ENCODE results near the gene FCHO2. TPM values are rescaled to one million over a fixed set of nuclear protein-coding genes. Genes with fewer than 3 reads are reported as not detected.

Gene FCHO2
- total RNA-seq, 2 donors from 2014 or later = 3.4 to 7.1 TPM

DNA sequence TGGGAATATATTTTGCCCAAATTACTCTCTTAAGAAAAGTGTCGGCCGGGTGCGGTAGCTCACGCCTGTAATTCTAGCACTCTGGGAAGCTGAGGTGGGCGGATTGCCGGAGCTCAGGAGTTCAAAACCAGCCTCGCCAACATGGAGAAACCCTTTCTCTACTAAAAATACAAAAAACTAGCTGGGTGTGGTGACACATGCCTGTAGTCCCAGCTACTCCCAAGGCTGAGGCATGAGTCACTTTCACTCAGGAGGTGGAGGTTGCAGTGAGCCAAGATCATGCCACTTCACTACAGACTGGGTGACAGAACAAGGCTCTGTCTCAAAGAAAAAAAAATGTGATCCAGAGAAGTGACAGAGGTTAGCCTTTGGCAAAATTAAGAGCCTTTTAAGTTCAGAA, 138.1 kb downstream of the FCHO2 start:
- no peak for ATAC-seq
- Mint-ChIP-seq H3K4me1 (ENCODE audit: low read depth in 2 of 2) (peaks cover 19 to 36% of the 10 kb centered on the region in 2 donors), H3K36me3 (no peaks in the 10 kb centered on the region), H3K4me3 (peak overlapping the region; percentile 42), H3K9me3 (no peaks in the 10 kb centered on the region), H3K27me3 (no peaks in the 10 kb centered on the region), H3K27ac (peak overlapping the region in 1 of 2 donors; percentile 66)
- DNase-seq (ENCODE audit: low spot score) = no peak

DNA sequence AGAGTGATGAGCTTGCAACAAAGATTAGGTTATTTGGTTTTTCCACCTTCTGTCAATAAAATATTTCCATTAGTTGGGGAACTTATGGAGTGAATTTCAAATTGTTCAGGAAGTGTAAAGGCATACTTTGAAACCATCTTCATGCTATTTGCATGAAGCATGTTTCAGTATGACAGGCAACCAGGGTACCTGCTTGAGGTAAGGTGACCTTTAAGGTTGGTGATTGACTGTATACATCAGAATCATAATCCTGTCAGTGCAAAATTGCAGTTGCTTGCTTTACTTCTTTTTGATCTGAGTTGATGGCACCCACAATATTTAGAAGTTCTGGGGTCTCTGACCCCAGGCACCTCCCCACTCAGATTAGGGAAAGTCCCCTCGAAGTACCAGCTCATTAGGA, 138.6 kb downstream of the FCHO2 start:
- H3K4me3 Mint-ChIP-seq = peak overlapping the region; percentile 42
- peaks cover 19 to 36% of the 10 kb centered on the region in 2 donors for H3K4me1 Mint-ChIP-seq (ENCODE audit: low read depth in 2 of 2)
- DNase-seq (ENCODE audit: low spot score) = no peak
- H3K27ac Mint-ChIP-seq = peak overlapping the region; percentile 66 to 80
- no peaks in the 10 kb centered on the region for H3K27me3 Mint-ChIP-seq
- peak in 1 of 2 donors; percentile 19 for ATAC-seq
- no peaks in the 10 kb centered on the region for H3K9me3 Mint-ChIP-seq
- no peaks in the 10 kb centered on the region for H3K36me3 Mint-ChIP-seq

DNA sequence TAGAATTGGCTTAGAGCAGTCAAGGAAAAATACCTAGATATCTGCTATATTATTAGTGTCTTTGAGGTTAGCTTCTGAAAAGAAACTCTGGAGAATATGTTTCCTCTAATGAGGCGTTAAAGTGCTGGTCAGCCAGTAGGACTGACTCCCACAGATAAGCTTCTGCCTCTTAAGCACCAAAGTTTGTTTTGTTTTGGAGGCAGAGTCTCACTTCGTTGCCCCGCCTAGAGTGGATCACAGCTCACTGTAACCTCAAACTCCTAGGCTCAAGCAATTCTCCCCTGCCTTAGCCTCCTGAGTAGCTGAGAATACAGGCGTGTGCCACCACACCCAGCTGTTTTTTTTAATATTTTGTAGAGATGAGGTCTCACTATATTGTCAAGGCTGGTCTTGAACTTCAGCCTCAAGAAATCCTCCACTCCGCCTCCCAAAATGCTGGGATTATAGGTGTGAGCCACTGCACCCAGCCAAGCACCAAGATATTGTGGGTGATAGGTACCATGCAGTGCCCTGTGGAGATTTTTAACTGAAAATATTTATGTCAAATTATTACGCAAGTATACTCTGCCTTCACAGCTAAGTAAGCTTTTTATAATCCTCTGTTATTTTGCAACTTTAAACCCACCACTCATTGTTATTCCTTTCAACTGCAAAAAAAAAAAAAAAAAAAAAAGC, 139.9 kb downstream of the FCHO2 start:
- Mint-ChIP-seq H3K27ac (peak overlapping the region; percentile 66 to 77), H3K9me3 (no peaks in the 10 kb centered on the region), H3K36me3 (no peaks in the 10 kb centered on the region), H3K4me3 (peak overlapping the region; percentile 7), H3K27me3 (no peaks in the 10 kb centered on the region), H3K4me1 (ENCODE audit: low read depth in 2 of 2) (peaks cover 19 to 36% of the 10 kb centered on the region in 2 donors)
- ATAC-seq = peak; percentile 50 to 68
- no peak for DNase-seq (ENCODE audit: low spot score)

DNA sequence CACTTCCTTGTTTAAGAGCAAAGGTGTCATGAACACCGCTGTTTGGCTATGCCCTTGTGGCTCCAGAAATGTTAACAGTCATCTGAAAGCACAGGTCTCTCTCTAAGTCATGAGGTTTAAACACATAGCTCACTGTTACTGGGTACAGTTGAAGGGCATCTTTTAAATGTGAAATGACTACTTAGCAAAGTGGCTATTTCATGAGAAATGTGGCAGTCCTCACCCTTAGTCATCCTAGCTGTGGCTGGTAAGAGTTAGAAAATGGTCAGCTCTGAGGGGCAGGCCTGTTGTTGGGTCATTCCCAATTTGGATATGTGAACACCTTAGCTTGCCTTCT, 140.4 kb downstream of the FCHO2 start:
- Mint-ChIP-seq H3K4me1 (ENCODE audit: low read depth in 2 of 2) (peaks cover 19 to 36% of the 10 kb centered on the region in 2 donors), H3K27ac (peak overlapping the region; percentile 66 to 77), H3K27me3 (no peaks in the 10 kb centered on the region), H3K4me3 (peak overlapping the region; percentile 7), H3K36me3 (no peaks in the 10 kb centered on the region), H3K9me3 (no peaks in the 10 kb centered on the region)
- peak; percentile 61 for DNase-seq (ENCODE audit: low spot score)
- ATAC-seq = peak; percentile 92 to 93

DNA sequence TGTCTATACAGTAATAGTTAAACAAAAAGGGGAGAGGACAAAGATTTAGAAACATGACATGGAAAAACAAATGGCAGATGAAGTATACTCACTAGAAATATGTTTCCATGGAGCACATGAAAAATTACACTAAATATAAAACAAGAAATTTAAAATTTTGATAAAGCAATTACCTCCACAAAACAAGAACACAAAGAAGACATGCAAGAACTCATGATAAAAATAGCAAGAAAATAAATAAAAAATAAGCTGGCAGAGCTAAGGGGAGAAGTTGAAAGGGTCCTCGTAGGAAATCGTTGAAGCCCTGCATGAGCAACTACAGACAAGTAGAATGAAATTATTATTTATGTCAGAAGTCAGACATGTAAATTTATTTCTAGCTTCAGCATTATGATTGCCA, 141.9 kb downstream of the FCHO2 start:
- no peak overlapping the region for H3K4me3 Mint-ChIP-seq
- DNase-seq (ENCODE audit: low spot score) (no peak), ATAC-seq (no peak)
- H3K27me3 Mint-ChIP-seq = no peaks in the 10 kb centered on the region
- H3K27ac Mint-ChIP-seq = peak overlapping the region in 1 of 2 donors; percentile 61
- H3K9me3 Mint-ChIP-seq = no peaks in the 10 kb centered on the region
- no peaks in the 10 kb centered on the region for H3K36me3 Mint-ChIP-seq
- peaks cover 19 to 36% of the 10 kb centered on the region in 2 donors for H3K4me1 Mint-ChIP-seq (ENCODE audit: low read depth in 2 of 2)

DNA sequence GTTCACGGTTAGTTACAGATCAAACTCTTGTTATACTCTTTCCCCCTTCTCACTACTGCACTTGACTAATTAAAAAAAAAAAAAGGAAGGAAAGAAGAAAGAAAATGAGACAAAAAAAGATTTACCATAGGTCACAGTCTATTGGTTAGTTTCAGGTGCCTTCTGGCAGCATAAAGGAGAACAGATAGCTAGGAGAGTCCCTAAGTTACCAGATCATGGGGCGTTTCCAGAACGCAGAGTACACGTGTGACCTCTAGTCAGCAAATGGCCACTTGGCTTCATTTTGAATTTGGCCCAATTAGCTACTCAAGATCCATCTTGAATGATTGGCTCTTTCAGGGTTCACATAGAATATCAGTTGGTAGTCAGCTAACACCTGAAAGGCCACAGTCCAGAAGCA, 144.3 kb downstream of the FCHO2 start:
- H3K27ac Mint-ChIP-seq = peak overlapping the region in 1 of 2 donors; percentile 39
- no peak for ATAC-seq
- no peaks in the 10 kb centered on the region for H3K9me3 Mint-ChIP-seq
- H3K4me1 Mint-ChIP-seq (ENCODE audit: low read depth in 2 of 2) = peaks cover 10 to 20% of the 10 kb centered on the region in 2 donors
- H3K27me3 Mint-ChIP-seq = peaks cover 0 to 2% of the 10 kb centered on the region in 2 donors
- DNase-seq (ENCODE audit: low spot score) = no peak
- no peak overlapping the region for H3K4me3 Mint-ChIP-seq
- no peaks in the 10 kb centered on the region for H3K36me3 Mint-ChIP-seq

DNA sequence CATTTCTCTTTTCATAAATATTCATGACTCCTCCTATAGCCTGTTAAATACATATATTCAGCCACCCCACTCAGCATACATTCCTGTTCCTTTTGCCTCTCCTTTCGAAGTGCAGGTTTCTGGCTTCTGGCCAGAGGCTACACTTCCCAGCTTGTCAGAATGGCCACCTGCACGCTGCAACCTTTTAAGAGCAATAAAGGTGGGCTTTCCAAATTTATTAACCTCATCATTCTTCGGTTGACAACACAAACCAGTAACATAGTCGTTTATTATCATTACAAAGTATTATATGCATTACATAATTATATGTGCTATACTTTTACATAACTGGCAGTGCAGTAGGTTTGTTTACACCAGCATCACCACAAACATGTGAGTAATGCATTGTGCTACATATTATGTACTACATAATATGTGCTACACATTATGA, 148.0 kb downstream of the FCHO2 start:
- Mint-ChIP-seq H3K4me3 (no peak overlapping the region), H3K4me1 (ENCODE audit: low read depth in 2 of 2) (no peaks in the 10 kb centered on the region), H3K9me3 (no peaks in the 10 kb centered on the region), H3K27me3 (peaks cover 5 to 6% of the 10 kb centered on the region in 2 donors), H3K27ac (peak overlapping the region in 1 of 2 donors; percentile 60), H3K36me3 (peaks cover 4% of the 10 kb centered on the region)
- DNase-seq (ENCODE audit: low spot score) = no peak
- ATAC-seq = no peak

DNA sequence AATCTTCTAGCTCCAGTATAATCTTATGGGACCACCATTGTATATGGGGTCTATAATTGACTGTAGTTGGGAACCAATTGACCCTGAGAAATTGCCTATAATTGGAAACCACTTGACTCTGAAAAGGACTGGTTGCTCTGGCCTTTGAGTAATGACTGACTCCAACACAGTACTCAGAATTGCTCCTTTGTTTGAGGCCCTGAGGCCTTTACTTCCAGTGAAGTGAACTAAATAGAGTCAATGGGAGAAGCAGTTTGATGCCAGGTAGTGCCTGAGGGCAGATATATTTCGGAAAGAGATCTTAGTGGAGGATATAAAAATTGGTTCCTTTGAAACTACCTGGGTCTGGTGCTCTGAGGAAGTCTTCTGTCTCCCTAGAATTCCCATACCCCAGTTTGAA, 148.5 kb downstream of the FCHO2 start:
- DNase-seq (ENCODE audit: low spot score) = no peak
- H3K4me3 Mint-ChIP-seq = no peak overlapping the region
- no peaks in the 10 kb centered on the region for H3K4me1 Mint-ChIP-seq (ENCODE audit: low read depth in 2 of 2)
- H3K36me3 Mint-ChIP-seq = peaks cover 8% of the 10 kb centered on the region
- H3K27ac Mint-ChIP-seq = no peak overlapping the region
- peaks cover 5 to 10% of the 10 kb centered on the region in 2 donors for H3K27me3 Mint-ChIP-seq
- no peak for ATAC-seq
- no peaks in the 10 kb centered on the region for H3K9me3 Mint-ChIP-seq

DNA sequence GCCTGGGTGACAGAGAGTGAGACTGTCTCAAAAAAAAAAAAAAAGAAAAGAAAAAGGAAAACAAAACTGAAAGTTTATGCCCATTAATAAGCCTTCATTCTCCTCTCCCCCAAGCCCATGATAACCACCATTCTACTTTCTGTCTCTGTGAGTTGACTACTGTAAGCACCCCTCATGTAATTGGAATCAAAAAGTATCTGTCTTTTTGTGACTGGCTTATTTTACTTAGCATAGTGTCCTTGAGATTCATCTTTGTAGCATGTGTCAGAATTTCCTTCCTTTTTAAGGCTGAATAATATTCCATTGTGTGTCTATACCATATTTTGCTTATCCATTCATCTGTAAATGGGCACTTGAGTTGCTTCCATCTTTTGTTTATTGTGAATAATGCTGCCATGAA, 150.5 kb downstream of the FCHO2 start:
- Mint-ChIP-seq H3K9me3 (no peaks in the 10 kb centered on the region), H3K4me3 (no peak overlapping the region), H3K36me3 (peaks cover 8% of the 10 kb centered on the region), H3K4me1 (ENCODE audit: low read depth in 2 of 2) (no peaks in the 10 kb centered on the region), H3K27me3 (peaks cover 9 to 28% of the 10 kb centered on the region in 2 donors), H3K27ac (no peak overlapping the region)
- ATAC-seq = peak in 1 of 2 donors; percentile 31
- no peak for DNase-seq (ENCODE audit: low spot score)

DNA sequence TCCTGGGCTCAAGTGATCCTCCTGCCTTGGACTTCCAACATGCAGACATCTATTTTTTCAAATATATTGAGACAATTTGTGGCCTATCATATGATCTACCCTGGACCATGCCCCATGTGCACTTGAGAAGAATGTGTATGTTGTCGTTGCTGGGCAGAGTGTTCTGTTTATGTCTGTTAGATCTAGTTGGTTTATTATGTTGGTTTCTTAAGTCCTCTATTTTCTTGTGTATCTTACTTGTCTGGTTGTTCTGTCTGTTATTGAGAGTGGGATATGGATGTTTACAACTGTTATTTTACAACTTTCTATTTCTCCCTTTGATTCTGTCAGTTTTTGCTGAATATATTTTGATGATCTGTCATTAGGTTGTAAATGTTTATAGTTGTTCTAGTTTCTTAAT, 154.3 kb downstream of the FCHO2 start:
- no peaks in the 10 kb centered on the region for H3K4me1 Mint-ChIP-seq (ENCODE audit: low read depth in 2 of 2)
- no peaks in the 10 kb centered on the region for H3K9me3 Mint-ChIP-seq
- ATAC-seq (no peak), DNase-seq (ENCODE audit: low spot score) (no peak)
- no peak overlapping the region for H3K27ac Mint-ChIP-seq
- peaks cover 18 to 43% of the 10 kb centered on the region in 2 donors for H3K27me3 Mint-ChIP-seq
- no peak overlapping the region for H3K4me3 Mint-ChIP-seq
- H3K36me3 Mint-ChIP-seq = peaks cover 15% of the 10 kb centered on the region

DNA sequence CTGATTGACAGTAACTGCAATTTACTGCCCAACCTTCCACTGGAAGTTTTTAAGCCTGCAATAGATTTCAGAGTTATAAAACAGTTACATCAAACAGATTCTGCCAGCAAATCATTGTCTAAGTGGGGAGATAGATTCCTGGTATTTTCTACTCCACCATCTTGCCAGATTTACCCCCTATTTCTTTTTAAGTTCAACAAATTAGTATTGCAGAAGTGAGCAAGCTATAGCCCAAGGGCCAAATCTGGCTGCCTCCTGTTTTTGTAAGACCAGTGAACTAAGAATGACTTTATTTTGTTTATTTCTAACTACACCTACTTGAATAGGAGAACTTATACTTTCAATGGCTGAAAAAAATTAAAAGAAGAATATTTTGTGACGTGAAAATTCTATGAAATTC, 155.7 kb downstream of the FCHO2 start:
- no peaks in the 10 kb centered on the region for H3K4me1 Mint-ChIP-seq (ENCODE audit: low read depth in 2 of 2)
- H3K27me3 Mint-ChIP-seq = peaks cover 18 to 46% of the 10 kb centered on the region in 2 donors
- H3K9me3 Mint-ChIP-seq = no peaks in the 10 kb centered on the region
- peaks cover 15% of the 10 kb centered on the region for H3K36me3 Mint-ChIP-seq
- DNase-seq (ENCODE audit: low spot score) (no peak), ATAC-seq (no peak)
- H3K27ac Mint-ChIP-seq = no peak overlapping the region
- H3K4me3 Mint-ChIP-seq = no peak overlapping the region

DNA sequence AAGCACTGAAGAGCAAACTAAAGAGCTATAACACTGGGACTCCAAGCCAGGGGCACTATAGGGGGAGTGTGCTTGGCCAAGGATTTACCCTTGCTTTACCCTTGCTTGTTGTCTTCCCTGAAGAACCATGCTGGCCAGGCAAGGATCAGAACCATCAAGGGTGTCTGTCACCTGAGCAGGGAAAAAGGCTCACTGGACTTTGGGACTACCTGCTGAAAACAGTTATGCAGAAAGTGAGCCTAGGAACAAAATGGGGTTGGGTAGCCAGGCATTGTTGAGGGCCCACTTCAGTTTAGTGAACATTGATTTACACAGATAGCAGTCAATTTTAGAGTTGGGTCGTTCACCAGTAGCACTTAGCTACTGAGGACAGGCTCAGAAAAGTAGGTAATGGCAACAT, 156.5 kb downstream of the FCHO2 start:
- H3K4me1 Mint-ChIP-seq (ENCODE audit: low read depth in 2 of 2) = no peaks in the 10 kb centered on the region
- no peak overlapping the region for H3K4me3 Mint-ChIP-seq
- H3K27me3 Mint-ChIP-seq = peaks cover 23 to 55% of the 10 kb centered on the region in 2 donors
- H3K36me3 Mint-ChIP-seq = peaks cover 15% of the 10 kb centered on the region
- H3K9me3 Mint-ChIP-seq = no peaks in the 10 kb centered on the region
- no peak for ATAC-seq
- no peak overlapping the region for H3K27ac Mint-ChIP-seq
- DNase-seq (ENCODE audit: low spot score) = no peak

DNA sequence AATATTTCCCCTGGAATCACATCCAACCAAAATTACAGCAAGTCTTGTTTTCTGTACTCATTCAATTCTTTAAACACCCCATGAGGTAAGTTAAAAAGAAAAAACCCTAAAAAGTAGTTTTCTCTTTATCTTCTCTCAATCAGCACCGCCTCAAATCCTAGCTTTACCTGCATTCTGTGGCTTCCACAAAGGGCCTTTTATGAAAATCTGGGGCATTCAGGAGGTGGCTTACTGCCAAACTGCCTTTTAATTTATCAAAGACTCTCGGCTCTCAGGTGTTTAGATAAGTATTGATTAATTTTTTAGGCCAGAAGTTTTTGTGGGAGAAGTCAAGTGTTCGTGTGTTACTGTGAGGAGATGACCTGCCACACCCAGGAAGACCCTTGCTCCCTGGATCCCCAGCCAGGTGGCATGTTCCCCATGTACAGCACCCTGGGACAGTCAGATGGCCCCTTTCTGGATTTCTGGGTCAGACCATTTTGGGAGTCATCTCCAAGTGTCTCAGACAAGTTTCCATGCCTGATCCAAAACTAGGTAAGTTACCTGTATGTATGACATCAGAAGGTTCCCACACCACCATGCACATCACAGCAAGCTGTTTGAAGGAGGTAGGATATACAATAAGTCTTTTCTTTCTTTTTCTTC, 158.3 kb downstream of the FCHO2 start:
- no peak for DNase-seq (ENCODE audit: low spot score)
- H3K36me3 Mint-ChIP-seq = peaks cover 8% of the 10 kb centered on the region
- H3K4me1 Mint-ChIP-seq (ENCODE audit: low read depth in 2 of 2) = peaks cover 0 to under 1% of the 10 kb centered on the region in 2 donors
- no peak overlapping the region for H3K27ac Mint-ChIP-seq
- no peak overlapping the region for H3K4me3 Mint-ChIP-seq
- no peak for ATAC-seq
- H3K9me3 Mint-ChIP-seq = no peaks in the 10 kb centered on the region
- H3K27me3 Mint-ChIP-seq = peaks cover 20 to 58% of the 10 kb centered on the region in 2 donors

DNA sequence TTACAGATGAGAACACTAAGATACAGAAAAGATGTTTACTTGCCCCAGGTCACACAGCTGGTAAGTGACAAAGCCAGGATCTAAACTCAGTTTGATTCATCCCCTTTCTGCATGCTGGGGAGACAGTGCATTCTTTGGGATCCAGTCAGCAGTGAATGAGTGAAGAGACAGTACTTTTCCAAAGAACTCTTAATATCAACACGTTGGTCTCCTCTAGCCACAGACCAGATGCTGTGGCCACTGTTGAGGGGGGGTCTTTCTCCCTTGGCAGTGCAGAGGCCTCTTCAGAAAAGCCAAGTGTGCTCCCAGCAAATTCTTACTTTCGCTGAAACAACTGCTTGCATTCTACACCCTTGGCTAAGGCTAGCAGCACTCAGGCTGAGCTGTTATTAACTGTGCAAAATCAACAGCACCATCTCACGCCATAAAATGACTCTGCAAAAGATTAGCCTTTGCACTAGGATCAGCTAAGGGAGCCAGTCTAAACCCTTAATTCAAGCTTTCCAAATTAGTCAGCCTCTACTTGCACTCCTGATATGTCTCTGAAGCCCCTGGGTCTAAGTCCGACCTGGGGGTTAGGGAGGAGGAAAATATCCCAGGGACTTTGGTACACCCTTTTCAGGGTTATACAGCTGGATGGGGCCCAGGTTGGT, 159.7 kb downstream of the FCHO2 start:
- no peak for ATAC-seq
- Mint-ChIP-seq H3K27me3 (peaks cover 16 to 45% of the 10 kb centered on the region in 2 donors), H3K4me3 (no peak overlapping the region), H3K36me3 (peaks cover 7% of the 10 kb centered on the region), H3K4me1 (ENCODE audit: low read depth in 2 of 2) (peaks cover 0 to 5% of the 10 kb centered on the region in 2 donors), H3K9me3 (no peaks in the 10 kb centered on the region), H3K27ac (no peak overlapping the region)
- no peak for DNase-seq (ENCODE audit: low spot score)
